Measurements from ENCODE around the gene ITGB7.
"Not testable (repeated sequence)": the region's sequence is repeated elsewhere in the genome, so short reads cannot be mapped to it uniquely, and the experiment has no call there.

The ITGB7 gene

GRCh38 chr12:53217051-53217930 is 10.2 kb upstream of the ITGB7 start:
- peak; percentile 79 for DNase-seq

GRCh38 chr12:53215497-53215896 is 8.4 kb upstream of the ITGB7 start:
- DNase-seq = no peak

- no peak for DNase-seq
Observed at GRCh38 chr12:53214687-53215455, 7.8 kb upstream of the ITGB7 start.

GRCh38 chr12:53214221-53214620 is 7.2 kb upstream of the ITGB7 start:
- DNase-seq = no peak

- peak; percentile 93 for DNase-seq
Observed at GRCh38 chr12:53213348-53213747, 6.3 kb upstream of the ITGB7 start.

GRCh38 chr12:53212931-53213330 is 5.9 kb upstream of the ITGB7 start:
- no peak for DNase-seq

GRCh38 chr12:53211476-53212381 is 4.7 kb upstream of the ITGB7 start:
- no peak for DNase-seq

GRCh38 chr12:53210843-53211242 is 3.8 kb upstream of the ITGB7 start:
- DNase-seq = no peak

- no peak for DNase-seq
Observed at GRCh38 chr12:53208877-53209463, 1.9 kb upstream of the ITGB7 start.

- DNase-seq = no peak
Observed at GRCh38 chr12:53208435-53208834, 1.4 kb upstream of the ITGB7 start.

- DNase-seq = peak; percentile 86
Observed at GRCh38 chr12:53205747-53206419, 1.2 kb downstream of the ITGB7 start.

GRCh38 chr12:53204351-53204750 is 2.7 kb downstream of the ITGB7 start:
- DNase-seq = no peak

- not testable (repeated sequence) for DNase-seq
Observed at GRCh38 chr12:53202316-53202715, 4.7 kb downstream of the ITGB7 start.

- DNase-seq = peak; percentile 45
Observed at GRCh38 chr12:53201639-53202038, 5.4 kb downstream of the ITGB7 start.

- DNase-seq = no peak
Observed at GRCh38 chr12:53201177-53201541, 5.9 kb downstream of the ITGB7 start.

GRCh38 chr12:53200458-53201176 is 6.4 kb downstream of the ITGB7 start:
- DNase-seq = peak; percentile 70

GRCh38 chr12:53200107-53200457 is 7.0 kb downstream of the ITGB7 start:
- DNase-seq = peak; percentile 57

- DNase-seq = no peak
Observed at GRCh38 chr12:53199700-53200099, 7.4 kb downstream of the ITGB7 start.

- DNase-seq = peak; percentile 62
Observed at GRCh38 chr12:53198486-53199110, 8.5 kb downstream of the ITGB7 start.

- DNase-seq = peak; percentile 56
Observed at GRCh38 chr12:53197011-53197640, 9.9 kb downstream of the ITGB7 start.
